Stomach (tissue), 4 donors: ENCODE measurements around the gene BBOX1.

Experiments
- CTCF ChIP-seq, 7 experiments: fragments of 450-650 bp in 4 of 7; fragments of 200-600 bp in 3 of 7; sonication (generic) in 3 of 7; IDR thresholded peaks; one replicate each; pipeline ENCODE4 v1.5.1; 2016 to 2019; ENCODE audit warnings: antibody characterized with exemption in 7 of 7, control low read depth in 2 of 7, mild to moderate bottlenecking in 1 of 7
- POLR2A ChIP-seq, 4 donors: fragments of 450-650 bp; IDR thresholded peaks; one replicate each; pipeline ENCODE4 v1.6.1; 2016; ENCODE audit warnings: antibody characterized with exemption in 4 of 4, control low read depth in 2 of 4, mild to moderate bottlenecking in 1 of 4, moderate library complexity in 1 of 4
- POLR2AphosphoS5 ChIP-seq, 3 donors: sonication (generic); formaldehyde crosslinking; IDR thresholded peaks; one replicate each; pipeline ENCODE4 v1.6.1; 2016; ENCODE audit warnings: antibody characterized with exemption in 3 of 3

GRCh38 chr11:27002431-27002830 lies 38.2 kb upstream of the BBOX1 start:
- TF ChIP-seq CTCF (IDR thresholded peaks at IDR 0.05) = no peak
- TF ChIP-seq POLR2A (IDR thresholded peaks at IDR 0.05) = no peak
- no peak for TF ChIP-seq POLR2AphosphoS5 (IDR thresholded peaks at IDR 0.05)
